GM12872 (cell line): ENCODE results near the gene ZNF491.
A peak's percentile ranks its signal among the peaks of the same experiment; 100 is the strongest.

Source experiments
- TF ChIP-seq, protein P1 (sequence below): IDR thresholded peaks from 3 replicates; pipeline ENCODE4 v1.5.1; 2011; ENCODE audit warnings: low read depth, mild to moderate bottlenecking, low read length, moderate library complexity; ENCODE audit not compliant: insufficient read depth

ZNF491 gene

DNA sequence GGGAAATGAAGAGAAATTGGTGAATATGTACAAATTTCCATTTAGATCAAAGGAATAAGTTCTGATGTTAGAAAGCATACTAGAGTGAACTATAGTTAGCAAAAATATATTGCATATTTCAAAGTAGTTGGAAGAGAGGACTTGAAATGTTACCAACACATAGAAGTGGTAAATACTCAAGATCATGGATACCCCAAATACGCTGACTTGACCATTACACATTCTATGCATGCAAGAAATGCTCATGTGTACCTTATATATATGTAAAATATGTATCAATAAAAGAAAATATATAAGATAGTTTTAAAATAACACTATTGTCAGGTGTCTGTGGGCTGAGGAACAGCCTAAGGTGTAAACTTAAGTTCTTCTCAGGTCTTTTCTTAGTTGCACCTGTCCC lies 14.6 kb upstream of the ZNF491 start:
- TF ChIP-seq, protein P1, sequence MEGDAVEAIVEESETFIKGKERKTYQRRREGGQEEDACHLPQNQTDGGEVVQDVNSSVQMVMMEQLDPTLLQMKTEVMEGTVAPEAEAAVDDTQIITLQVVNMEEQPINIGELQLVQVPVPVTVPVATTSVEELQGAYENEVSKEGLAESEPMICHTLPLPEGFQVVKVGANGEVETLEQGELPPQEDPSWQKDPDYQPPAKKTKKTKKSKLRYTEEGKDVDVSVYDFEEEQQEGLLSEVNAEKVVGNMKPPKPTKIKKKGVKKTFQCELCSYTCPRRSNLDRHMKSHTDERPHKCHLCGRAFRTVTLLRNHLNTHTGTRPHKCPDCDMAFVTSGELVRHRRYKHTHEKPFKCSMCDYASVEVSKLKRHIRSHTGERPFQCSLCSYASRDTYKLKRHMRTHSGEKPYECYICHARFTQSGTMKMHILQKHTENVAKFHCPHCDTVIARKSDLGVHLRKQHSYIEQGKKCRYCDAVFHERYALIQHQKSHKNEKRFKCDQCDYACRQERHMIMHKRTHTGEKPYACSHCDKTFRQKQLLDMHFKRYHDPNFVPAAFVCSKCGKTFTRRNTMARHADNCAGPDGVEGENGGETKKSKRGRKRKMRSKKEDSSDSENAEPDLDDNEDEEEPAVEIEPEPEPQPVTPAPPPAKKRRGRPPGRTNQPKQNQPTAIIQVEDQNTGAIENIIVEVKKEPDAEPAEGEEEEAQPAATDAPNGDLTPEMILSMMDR, result no peak

DNA sequence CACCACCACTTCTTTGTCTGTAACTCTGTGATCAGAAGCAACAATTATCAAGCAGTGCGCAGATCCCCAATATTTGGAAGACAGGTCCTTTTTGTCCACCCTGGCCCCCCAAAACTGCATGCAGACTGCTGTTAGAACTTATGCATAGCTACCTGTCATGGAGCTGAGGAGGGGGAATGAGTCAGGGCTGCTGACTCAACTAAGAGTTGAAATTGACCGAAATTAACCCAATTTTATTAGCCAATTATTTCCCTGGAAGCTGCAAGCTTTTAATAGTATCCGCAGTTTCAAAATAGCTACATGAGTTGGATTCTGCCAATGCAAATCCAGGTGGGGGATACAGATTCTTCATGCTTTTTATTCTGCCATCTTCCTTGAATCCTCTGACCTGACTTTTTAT lies 14.0 kb upstream of the ZNF491 start:
- TF ChIP-seq, protein P1, result no peak

DNA sequence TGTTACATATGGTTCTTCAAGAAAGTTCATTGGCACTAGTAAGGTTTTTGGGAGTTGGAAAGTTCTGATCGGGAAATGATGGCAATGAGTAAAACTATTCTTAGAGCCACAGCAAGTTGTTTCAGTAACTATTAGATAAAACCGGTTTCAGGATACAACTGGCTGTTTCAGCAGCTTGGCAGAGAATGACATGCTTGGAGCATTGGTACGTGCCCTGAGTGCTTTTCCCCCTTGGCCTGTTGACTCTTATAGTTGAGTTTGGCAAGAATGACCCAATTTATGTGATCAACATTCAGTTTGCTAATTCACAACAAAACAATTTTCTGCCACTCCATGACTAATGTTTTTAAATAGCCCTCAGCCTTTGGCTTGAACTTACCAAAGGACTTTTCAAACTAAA lies 10.8 kb upstream of the ZNF491 start:
- TF ChIP-seq, protein P1, result no peak

DNA sequence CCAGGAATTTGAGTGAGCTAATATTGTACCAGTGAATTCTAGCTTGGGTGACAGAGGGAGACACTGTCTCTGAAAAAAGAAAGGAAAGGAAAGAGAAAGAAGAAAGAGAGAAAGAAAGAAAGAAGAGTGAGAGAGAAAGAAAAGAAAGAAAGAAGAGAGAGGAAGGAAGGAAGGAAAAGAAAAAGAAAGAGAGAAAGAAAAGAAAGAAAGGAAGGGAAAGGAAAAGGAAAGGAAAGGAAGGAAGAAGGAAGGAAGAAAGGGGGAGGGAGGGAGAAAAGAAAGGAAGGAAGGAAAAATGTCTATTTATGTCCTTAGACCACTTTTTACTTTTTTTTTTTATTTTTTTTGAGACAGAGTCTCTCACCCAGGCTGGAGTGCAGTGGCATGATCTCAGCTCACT lies 5.4 kb upstream of the ZNF491 start:
- TF ChIP-seq, protein P1, result no peak

DNA sequence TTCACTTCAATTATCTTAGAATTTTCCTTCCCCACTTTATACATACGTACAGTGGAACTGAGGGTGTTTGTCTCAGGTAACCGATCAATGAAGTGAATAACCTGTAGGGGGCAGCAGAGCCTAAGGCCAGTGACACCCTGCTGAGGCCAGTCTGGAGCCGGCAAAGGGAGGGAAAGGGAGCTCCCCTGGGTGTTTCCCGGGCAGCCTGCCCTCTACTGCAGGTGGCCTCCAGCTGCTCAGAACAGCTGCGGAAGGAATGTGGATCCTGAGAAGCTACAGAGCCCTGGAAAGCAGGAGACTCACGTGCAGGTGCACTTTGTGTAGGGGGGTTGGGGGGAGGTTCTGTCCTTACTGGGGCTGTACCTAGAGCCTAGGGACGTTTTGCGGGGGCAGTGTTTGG lies 832 bp upstream of the ZNF491 start:
- TF ChIP-seq, protein P1, result peak; percentile 85

DNA sequence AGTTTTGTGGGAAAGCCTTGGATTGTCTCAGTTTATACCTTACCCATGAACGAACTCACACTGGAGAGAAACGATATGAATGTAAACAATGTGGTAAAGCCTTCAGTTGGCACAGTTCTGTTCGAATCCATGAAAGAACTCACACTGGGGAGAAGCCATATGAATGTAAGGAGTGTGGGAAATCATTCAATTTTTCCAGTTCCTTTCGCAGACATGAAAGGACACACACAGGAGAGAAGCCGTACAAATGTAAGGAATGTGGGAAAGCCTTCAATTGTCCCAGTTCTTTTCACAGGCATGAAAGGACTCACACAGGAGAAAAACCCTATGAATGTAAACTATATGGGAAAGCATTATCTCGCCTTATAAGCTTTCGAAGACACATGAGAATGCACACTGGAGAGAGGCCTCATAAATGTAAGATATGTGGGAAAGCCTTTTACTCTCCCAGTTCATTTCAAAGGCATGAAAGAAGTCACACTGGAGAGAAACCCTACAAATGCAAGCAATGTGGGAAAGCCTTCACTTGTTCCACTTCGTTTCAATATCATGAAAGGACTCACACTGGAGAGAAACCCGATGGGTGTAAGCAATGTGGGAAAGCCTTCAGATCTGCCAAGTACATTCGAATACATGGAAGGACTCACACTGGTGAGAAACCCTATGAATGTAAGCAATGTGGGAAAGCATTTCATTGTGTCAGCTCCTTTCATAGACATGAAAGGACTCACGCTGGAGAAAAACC lies 8.2 kb downstream of the ZNF491 start:
- TF ChIP-seq, protein P1, result no peak

DNA sequence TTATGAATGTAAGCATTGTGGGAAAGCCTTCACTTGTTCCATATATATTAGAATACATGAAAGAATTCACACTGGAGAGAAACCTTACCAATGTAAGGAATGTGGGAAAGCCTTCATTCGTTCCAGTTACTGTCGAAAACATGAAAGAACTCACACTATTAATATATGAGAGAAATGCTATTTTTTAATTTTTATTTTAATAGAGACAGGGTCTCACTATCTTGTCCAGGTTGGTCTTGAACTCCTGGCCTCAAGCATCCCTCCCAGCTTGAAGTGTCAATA lies 8.7 kb downstream of the ZNF491 start:
- TF ChIP-seq, protein P1, result no peak

DNA sequence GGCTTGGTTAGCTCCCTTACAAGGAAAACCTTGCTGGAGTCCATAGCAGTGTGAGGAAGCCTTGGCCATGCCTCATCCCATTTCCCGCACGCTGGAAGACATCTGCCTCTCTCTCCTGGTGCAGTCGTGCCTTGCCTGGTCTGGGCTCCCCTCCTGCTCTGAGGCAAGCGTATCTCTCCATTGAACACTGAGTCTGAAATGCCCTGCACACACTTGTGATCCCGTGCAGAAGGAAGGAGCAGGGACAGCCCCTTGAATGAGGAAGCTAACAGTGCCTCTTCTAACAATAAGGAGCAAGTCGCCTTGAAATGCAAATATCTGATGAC lies 15.3 kb downstream of the ZNF491 start:
- TF ChIP-seq, protein P1, result no peak
